Brain microvascular endothelial cell (primary cell): ENCODE measurements around the gene RRP12.

Experiments
- DNase-seq: peaks from one replicate; pipeline ENCODE4 v3.0.0-alpha.2; 2020
- H3K27ac ChIP-seq: fragments of 250-450 bp; sonication (Bioruptor Pico); 2 replicates; pipeline ENCODE4 v1.5.1; 2020; ENCODE audit warnings: mild to moderate bottlenecking, moderate library complexity
- H3K27me3 ChIP-seq: fragments of 250-450 bp; sonication (Bioruptor Pico); replicated peaks from 2 replicates; pipeline ENCODE4 v1.5.1; 2020; ENCODE audit warnings: mild to moderate bottlenecking
- H3K36me3 ChIP-seq: fragments of 250-450 bp; sonication (Bioruptor Pico); replicated peaks from 2 replicates; pipeline ENCODE4 v1.5.1; 2020; ENCODE audit warnings: mild to moderate bottlenecking
- H3K4me3 ChIP-seq: 2 replicates; pipeline ENCODE4 v1.5.1; 2011; ENCODE audit warnings: low read depth, mild to moderate bottlenecking, control low read depth, low read length, moderate library complexity
- CTCF ChIP-seq: IDR thresholded peaks from 2 replicates; pipeline ENCODE4 v1.5.1; 2011; ENCODE audit warnings: low read depth, mild to moderate bottlenecking, moderate library complexity, low read length, control low read depth, inconsistent platforms; ENCODE audit errors: missing control alignments
- in situ Hi-C: cut with HindIII; loops from 2 replicates; pipeline ENCODE4 v1.10.0; 2017; ENCODE audit warnings: low sequenced_read_pairs, low pct_ligation_motif_present

The RRP12 gene

GRCh38 chr10:97362310-97363033, 38.7 kb downstream of the RRP12 start:
- Histone ChIP-seq H3K4me3 (no peak overlapping the region), H3K36me3 (peaks cover 54% of the 10 kb centered on the region), H3K27me3 (no peaks in the 10 kb centered on the region), H3K27ac (no peak overlapping the region)
- TF ChIP-seq CTCF = no peak
- in situ Hi-C loops = no loop called here
- DNase-seq = no peak

GRCh38 chr10:97361537-97361901, 39.6 kb downstream of the RRP12 start:
- peaks cover 55% of the 10 kb centered on the region for H3K36me3 ChIP-seq
- no peak overlapping the region for H3K4me3 ChIP-seq

GRCh38 chr10:97360705-97361536, 40.2 kb downstream of the RRP12 start:
- Histone ChIP-seq H3K4me3 (no peak overlapping the region), H3K36me3 (peaks cover 59% of the 10 kb centered on the region), H3K27ac (no peak overlapping the region), H3K27me3 (no peaks in the 10 kb centered on the region)
- in situ Hi-C loops = no loop called here
- no peak for TF ChIP-seq CTCF
- no peak for DNase-seq

More at GRCh38 chr10:97361537-97361901, 39.6 kb downstream of the RRP12 start:
- Histone ChIP-seq H3K27ac (no peak overlapping the region), H3K27me3 (no peaks in the 10 kb centered on the region)
- DNase-seq = no peak
- in situ Hi-C loops = no loop called here
- TF ChIP-seq CTCF = no peak

GRCh38 chr10:97358781-97359180, 42.4 kb downstream of the RRP12 start:
- no peaks in the 10 kb centered on the region for H3K27me3 ChIP-seq
- TF ChIP-seq CTCF = no peak
- no peak overlapping the region for H3K4me3 ChIP-seq
- peaks cover 58% of the 10 kb centered on the region for H3K36me3 ChIP-seq
- no peak overlapping the region for H3K27ac ChIP-seq
- in situ Hi-C loops = no loop called here
- DNase-seq = no peak

- Histone ChIP-seq H3K27me3 (no peaks in the 10 kb centered on the region), H3K36me3 (peaks cover 55% of the 10 kb centered on the region), H3K27ac (no peak overlapping the region), H3K4me3 (no peak overlapping the region)
- TF ChIP-seq CTCF = no peak
- no peak for DNase-seq
- in situ Hi-C loops = no loop called here
These were observed 42.8 kb downstream of the RRP12 start for GRCh38 chr10:97358349-97358748.
